K562 (cell line): ENCODE data around the gene STRN3. TPM values are rescaled to one million over a fixed set of nuclear protein-coding genes. Genes with fewer than 3 reads are reported as not detected.

Experiments
- ATAC-seq: fragments of 200-7000 bp; cut with Tn5 transposase; 3 replicates; pipeline ENCODE4 v1.9.1; 2020; ENCODE audit warnings: moderate library complexity
- BruUV-seq: library from RNA; stranded (reverse); fragments of 400-500 nt; replicated peaks from 2 replicates; lab custom pipeline; 2021; lab: Mats Ljungman, UMichigan
- CTCF ChIA-PET: fragments of 300-600 bp; formaldehyde crosslinking; extraction: SDS; loops from one replicate; lab custom pipeline; 2021; ENCODE audit warnings: low intra/inter-chr PET ratio; lab: Yijun Ruan, JAX
- POLR2A ChIA-PET: fragments of 300-600, 350-650 bp; sonication (Branson Sonifier 250); formaldehyde crosslinking; extraction: SDS; loops from one replicate; lab custom pipeline; 2021; ENCODE audit warnings: antibody characterized with exemption, inconsistent platforms; lab: Yijun Ruan, JAX
- DNase-seq, 4 experiments: peaks; one replicate each; pipeline versions ENCODE4 v3.0.0 to v3.0.0-alpha.2; 2011 to 2018; ENCODE audit warnings: low spot score in 3 of 4, mixed read lengths in 3 of 4; ENCODE audit errors: extremely low read depth in 1 of 4
- FAIRE-seq: peaks from 2 replicates; lab custom pipeline; 2011; peaks lifted over from hg19 to GRCh38; lab: Jason Lieb, UNC
- H2AFZ ChIP-seq: 2 replicates; pipeline ENCODE4 v1.6.0; 2011; ENCODE audit warnings: low read depth, low read length, control low read depth, inconsistent platforms
- H3K27ac ChIP-seq: fragments of 200-600 bp; 3 replicates; pipeline ENCODE4 v1.8.0; 2011; ENCODE audit warnings: low read depth, mild to moderate bottlenecking, control low read depth, inconsistent platforms, low read length, moderate library complexity, mixed read lengths; ENCODE audit errors: extremely low read depth
- H3K27me3 ChIP-seq, 2 experiments: fragments of 300-600 bp in 1 of 2; 2 replicates in 1 of 2; 3 replicates in 1 of 2; pipeline versions ENCODE4 v1.6.0 to v1.8.0; 2011; ENCODE audit warnings: inconsistent platforms in 2 of 2, low read length in 2 of 2, mild to moderate bottlenecking in 1 of 2, mixed read lengths in 1 of 2, moderate library complexity in 1 of 2; ENCODE audit not compliant: control insufficient read depth in 2 of 2, insufficient read depth in 2 of 2
- H3K36me3 ChIP-seq: fragments of 300-600 bp; 3 replicates; pipeline ENCODE4 v1.8.0; 2011; ENCODE audit warnings: mild to moderate bottlenecking, low read length, inconsistent platforms; ENCODE audit not compliant: control insufficient read depth, insufficient read depth
- H3K4me1 ChIP-seq, 2 experiments: fragments of 200-600 bp in 1 of 2; replicated peaks in 1 of 2; 2 replicates in 1 of 2; 3 replicates in 1 of 2; pipeline versions ENCODE4 v1.5.1 to v1.8.0; 2011; ENCODE audit warnings: inconsistent platforms in 2 of 2, low read length in 2 of 2, mild to moderate bottlenecking in 1 of 2, mixed read lengths in 1 of 2, moderate library complexity in 1 of 2; ENCODE audit not compliant: control insufficient read depth in 2 of 2, insufficient read depth in 2 of 2
- H3K4me2 ChIP-seq: 2 replicates; pipeline ENCODE4 v1.6.1; 2011; ENCODE audit warnings: low read length, control low read depth, inconsistent platforms, mixed read lengths; ENCODE audit not compliant: insufficient read depth
- H3K4me3 ChIP-seq: fragments of 200-600 bp; sonication (generic), shearing (Covaris generic); 2 replicates; pipeline ENCODE4 v1.5.1; 2016; ENCODE audit warnings: control low read depth, inconsistent platforms
- H3K79me2 ChIP-seq: fragments of 200-600 bp; 3 replicates; pipeline ENCODE4 v1.8.0; 2011; ENCODE audit warnings: low read length, inconsistent platforms; ENCODE audit not compliant: control insufficient read depth, insufficient read depth
- H3K9ac ChIP-seq, 2 experiments: 2 replicates each; pipeline versions ENCODE4 v1.6.0 to v1.6.1; 2011; ENCODE audit warnings: low read depth in 2 of 2, low read length in 2 of 2, control low read depth in 1 of 2, inconsistent platforms in 1 of 2, mild to moderate bottlenecking in 1 of 2, mixed read lengths in 1 of 2; ENCODE audit not compliant: insufficient read depth in 1 of 2
- H3K9me1 ChIP-seq: one replicate; pipeline ENCODE4 v1.6.0; 2011; ENCODE audit warnings: inconsistent platforms, mild to moderate bottlenecking, low read length, moderate library complexity; ENCODE audit not compliant: control insufficient read depth, insufficient read depth
- H3K9me3 ChIP-seq: replicated peaks from 2 replicates; pipeline ENCODE4 v1.5.1; 2011; ENCODE audit warnings: low read depth, low read length, inconsistent platforms; ENCODE audit not compliant: control insufficient read depth, insufficient read depth
- H4K20me1 ChIP-seq: replicated peaks from 2 replicates; pipeline ENCODE4 v1.6.1; 2011; ENCODE audit warnings: low read length, inconsistent platforms, mixed read lengths; ENCODE audit not compliant: control insufficient read depth, insufficient read depth
- CREB3L1 ChIP-seq: fragments of 450-650 bp; IDR thresholded peaks from 2 replicates; pipeline ENCODE4 v1.6.1; 2014; ENCODE audit warnings: low read depth, mild to moderate bottlenecking, moderate library complexity, borderline replicate concordance
- HNRNPUL1 ChIP-seq: fragments of 200-400 bp; formaldehyde crosslinking; IDR thresholded peaks from 2 replicates; pipeline ENCODE4 v1.6.1; 2017; ENCODE audit warnings: low read length
- SIN3B ChIP-seq: fragments of 450-650 bp; IDR thresholded peaks from 2 replicates; pipeline ENCODE4 v1.6.1; 2017; ENCODE audit warnings: low read depth, mild to moderate bottlenecking, moderate library complexity
- ZBTB11 ChIP-seq, 3 experiments: fragments of 200-800 bp in 1 of 3; fragments of 250-450 bp in 1 of 3; fragments of 450-650 bp in 1 of 3; sonication (Bioruptor Pico) in 1 of 3; sonication (Bioruptor generic) in 1 of 3; formaldehyde crosslinking in 1 of 3; IDR thresholded peaks; 2 replicates each; pipeline versions ENCODE4 v1.6.1 to v1.8.0; 2016 to 2022; ENCODE audit warnings: mild to moderate bottlenecking in 2 of 3, missing genetic modification characterization in 2 of 3, missing compliant biosample characterization in 1 of 3, moderate library complexity in 1 of 3
- ZBTB49 ChIP-seq: sonication (generic); formaldehyde crosslinking; IDR thresholded peaks from 2 replicates; pipeline ENCODE4 v1.8.0; 2022; ENCODE audit warnings: missing genetic modification reagents, mild to moderate bottlenecking, borderline replicate concordance
- ZNF408 ChIP-seq: fragments of 250-450 bp; sonication (Bioruptor Pico); IDR thresholded peaks from 2 replicates; pipeline ENCODE4 v1.4.0; 2020; ENCODE audit warnings: low read depth, mild to moderate bottlenecking, moderate library complexity
- ZNF583 ChIP-seq: fragments of 250-450 bp; sonication (Bioruptor Pico); IDR thresholded peaks from 2 replicates; pipeline ENCODE4 v1.4.0; 2020
- WGBS: fragments of 100-300 bp; shearing (Covaris generic); methylation state at CpG from one replicate; pipeline ENCODE4 v1.1.6; 2016; ENCODE audit warnings: low coverage, mixed read lengths; ENCODE audit not compliant: insufficient coverage; ENCODE audit errors: missing lambda C conversion rate; 5-methylcytosine and 5-hydroxymethylcytosine counted together
- in situ Hi-C: fragments of 300-500 bp; cut with MboI; formaldehyde crosslinking; loops from 4 replicates; pipeline ENCODE4 v1.15.0; 2018; ENCODE audit warnings: inconsistent platforms, mixed read lengths
- intact Hi-C: fragments of 100-400 bp; cut with micrococcal nuclease; formaldehyde crosslinking; loops from 2 replicates; pipeline ENCODE4 v1.14.2; 2022
- polyA plus RNA-seq, 8 experiments: library from polyadenylated mRNA; depleted of rRNA in 4 of 8; stranded (reverse) in 5 of 8; unstranded in 3 of 8; fragments of >200 nt; fragmentation: Nextera tagmentation in 2 of 8; fragmentation: Illumina TruSeq in 1 of 8; extraction: Ambion mirVana in 2 of 8; extraction: Trizol in 1 of 8; gene quantifications; 2 replicates each; pipeline versions ENCODE4 v1.2.1 to v1.2.3, GENCODE V29; 2011 to 2014; ENCODE audit warnings: inconsistent platforms in 1 of 8, missing spikeins in 1 of 8
- total RNA-seq, 7 experiments: library from RNA; depleted of rRNA in 6 of 7; stranded (reverse); fragments of >200 nt in 6 of 7; fragmentation: Illumina TruSeq in 2 of 7; extraction: Trizol in 2 of 7; gene quantifications; 2 replicates each; pipeline versions ENCODE4 v1.2.1 to v1.2.3, GENCODE V29; 2011 to 2021; ENCODE audit warnings: low replicate concordance in 1 of 7

STRN3 gene
- total and polyA plus RNA-seq, 9 of the 15 experiments (the other 6 are each of a cell fraction or from before 2014, with no cell fraction given), result 5.9 to 29.1 (median 16.0) TPM

GRCh38 chr14:30868736-30869135, 157.4 kb downstream of the STRN3 start:
- Histone ChIP-seq H3K9ac (no peak overlapping the region), H3K4me2 (no peak overlapping the region), H3K36me3 (no peaks in the 10 kb centered on the region), H3K4me1 (peaks cover 5 to 9% of the 10 kb centered on the region in 2 experiments; a peak in 3 of 5 replicates), H3K9me3 (no peaks in the 10 kb centered on the region), H3K9me1 (no peaks in the 10 kb centered on the region), H3K4me3 (no peak overlapping the region), H2AFZ (no peak overlapping the region), H3K27ac (no peak overlapping the region), H3K27me3 (no peaks in the 10 kb centered on the region), H3K79me2 (no peaks in the 10 kb centered on the region; the same call in 2 of the 3 replicates), H4K20me1 (no peaks in the 10 kb centered on the region)
- in situ Hi-C loops, result no loop called here
- FAIRE-seq (no peak), DNase-seq (no peak), ATAC-seq (no peak)
- CTCF ChIA-PET, result no interaction called here
- POLR2A ChIA-PET, result no interaction called here
- WGBS, result 79% methylated on average over 3 of the region's 5 CpGs
- TF ChIP-seq ZBTB11 (CRISPR knock-in tag; IDR thresholded peaks at IDR 0.05), result no peak
- TF ChIP-seq HNRNPUL1, result no peak
- no peak for TF ChIP-seq ZBTB49
- no peak for TF ChIP-seq CREB3L1
- TF ChIP-seq SIN3B, result no peak
- no peak for TF ChIP-seq ZNF408
- no peak for TF ChIP-seq ZNF583
- no TSS peak for BruUV-seq
- intact Hi-C loops, result no loop called here
